Osteoblast (primary cell): ENCODE results near the gene RAP1B. TPM values are rescaled to one million over a fixed set of nuclear protein-coding genes. Genes with fewer than 3 reads are reported as not detected.
A peak's percentile ranks its signal among the peaks of the same experiment; 100 is the strongest.

Experiments used
- DNase-seq: peaks from one replicate; pipeline ENCODE4 v3.0.0; 2011; ENCODE audit warnings: low spot score, mixed read lengths; ENCODE audit not compliant: insufficient read length; ENCODE audit errors: missing footprints
- H2AFZ ChIP-seq: 2 replicates; pipeline ENCODE4 v1.6.0; 2011; ENCODE audit warnings: mild to moderate bottlenecking, low read length
- H3K27ac ChIP-seq: 2 replicates; pipeline ENCODE4 v1.5.1; 2011; ENCODE audit warnings: mild to moderate bottlenecking, low read depth, low read length, moderate library complexity
- H3K27me3 ChIP-seq: 2 replicates; pipeline ENCODE4 v1.6.0; 2012; ENCODE audit warnings: mild to moderate bottlenecking, control low read depth, inconsistent platforms, low read length, moderate library complexity; ENCODE audit not compliant: insufficient read depth
- H3K36me3 ChIP-seq: 2 replicates; pipeline ENCODE4 v1.5.1; 2011; ENCODE audit warnings: mild to moderate bottlenecking, low read length, control low read depth, moderate library complexity; ENCODE audit not compliant: insufficient read depth
- H3K4me1 ChIP-seq: 2 replicates; pipeline ENCODE4 v1.5.1; 2011; ENCODE audit warnings: mild to moderate bottlenecking, low read length, control low read depth, moderate library complexity; ENCODE audit not compliant: insufficient read depth
- H3K4me2 ChIP-seq: 2 replicates; pipeline ENCODE4 v1.6.0; 2011; ENCODE audit warnings: mild to moderate bottlenecking, low read length; ENCODE audit not compliant: insufficient read depth
- H3K4me3 ChIP-seq: fragments of 200-600 bp; sonication (generic); 3 replicates; pipeline ENCODE4 v1.5.1; 2012; ENCODE audit warnings: mild to moderate bottlenecking, low read length, inconsistent platforms; ENCODE audit not compliant: insufficient read depth
- H3K79me2 ChIP-seq: 2 replicates; pipeline ENCODE4 v1.6.0; 2012; ENCODE audit warnings: mild to moderate bottlenecking, low read length, control low read depth, inconsistent platforms; ENCODE audit not compliant: insufficient read depth
- H3K9me3 ChIP-seq: 2 replicates; pipeline ENCODE4 v1.5.1; 2011; ENCODE audit warnings: low read depth, low read length, control low read depth
- H4K20me1 ChIP-seq: 2 replicates; pipeline ENCODE4 v1.6.0; 2012; ENCODE audit warnings: mild to moderate bottlenecking, low read length, control low read depth; ENCODE audit not compliant: insufficient read depth
- total RNA-seq: library from RNA; depleted of rRNA; stranded (reverse); fragments of >200 nt; gene quantifications from 2 replicates; pipeline ENCODE4 v1.2.3, GENCODE V29; 2012
- TF ChIP-seq, protein P1 (sequence below): IDR thresholded peaks from 2 replicates; pipeline ENCODE4 v1.5.1; 2011; ENCODE audit warnings: mild to moderate bottlenecking, low read depth, low read length, moderate library complexity; ENCODE audit errors: extremely low read depth

The RAP1B gene
- total RNA-seq, 1 donor = 243 TPM

GRCh38 chr12:68630598-68630997, 19.9 kb downstream of the RAP1B start:
- Histone ChIP-seq H2AFZ (no peak overlapping the region), H3K79me2 (peaks cover 100% of the 10 kb centered on the region), H3K36me3 (peaks cover 23% of the 10 kb centered on the region), H4K20me1 (peaks cover 56% of the 10 kb centered on the region), H3K9me3 (no peaks in the 10 kb centered on the region), H3K4me1 (peaks cover 24% of the 10 kb centered on the region), H3K27me3 (no peaks in the 10 kb centered on the region), H3K4me3 (no peak overlapping the region), H3K4me2 (no peak overlapping the region), H3K27ac (peak overlapping the region; percentile 1)
- TF ChIP-seq, protein P1, sequence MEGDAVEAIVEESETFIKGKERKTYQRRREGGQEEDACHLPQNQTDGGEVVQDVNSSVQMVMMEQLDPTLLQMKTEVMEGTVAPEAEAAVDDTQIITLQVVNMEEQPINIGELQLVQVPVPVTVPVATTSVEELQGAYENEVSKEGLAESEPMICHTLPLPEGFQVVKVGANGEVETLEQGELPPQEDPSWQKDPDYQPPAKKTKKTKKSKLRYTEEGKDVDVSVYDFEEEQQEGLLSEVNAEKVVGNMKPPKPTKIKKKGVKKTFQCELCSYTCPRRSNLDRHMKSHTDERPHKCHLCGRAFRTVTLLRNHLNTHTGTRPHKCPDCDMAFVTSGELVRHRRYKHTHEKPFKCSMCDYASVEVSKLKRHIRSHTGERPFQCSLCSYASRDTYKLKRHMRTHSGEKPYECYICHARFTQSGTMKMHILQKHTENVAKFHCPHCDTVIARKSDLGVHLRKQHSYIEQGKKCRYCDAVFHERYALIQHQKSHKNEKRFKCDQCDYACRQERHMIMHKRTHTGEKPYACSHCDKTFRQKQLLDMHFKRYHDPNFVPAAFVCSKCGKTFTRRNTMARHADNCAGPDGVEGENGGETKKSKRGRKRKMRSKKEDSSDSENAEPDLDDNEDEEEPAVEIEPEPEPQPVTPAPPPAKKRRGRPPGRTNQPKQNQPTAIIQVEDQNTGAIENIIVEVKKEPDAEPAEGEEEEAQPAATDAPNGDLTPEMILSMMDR = no peak
- no peak for DNase-seq

DNA sequence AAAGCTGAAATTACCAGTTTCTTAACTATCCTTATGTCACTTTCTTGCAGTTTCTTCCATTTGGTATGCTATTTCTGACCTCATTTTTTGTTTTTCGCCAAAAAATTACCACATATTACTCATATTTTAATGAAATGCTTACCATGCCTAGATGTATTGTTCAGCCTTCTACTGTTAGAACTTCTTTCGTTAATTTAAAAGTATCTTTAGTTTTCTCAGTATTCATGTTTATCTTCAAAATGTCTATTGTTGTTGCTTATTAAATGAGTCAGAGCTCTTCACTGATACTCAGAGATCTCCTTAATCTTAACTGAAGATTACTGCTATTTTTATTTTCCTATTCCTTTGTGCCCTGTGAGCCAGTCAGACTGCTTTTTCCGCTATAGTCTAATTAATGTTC, 20.5 kb downstream of the RAP1B start:
- H3K4me2 ChIP-seq = peak overlapping the region; percentile 43
- no peaks in the 10 kb centered on the region for H3K9me3 ChIP-seq
- peaks cover 100% of the 10 kb centered on the region for H3K79me2 ChIP-seq
- peak overlapping the region; percentile 58 for H3K27ac ChIP-seq
- TF ChIP-seq, protein P1 = no peak
- peaks cover 29% of the 10 kb centered on the region for H3K4me1 ChIP-seq
- H4K20me1 ChIP-seq = peaks cover 55% of the 10 kb centered on the region
- DNase-seq = no peak
- peaks cover 23% of the 10 kb centered on the region for H3K36me3 ChIP-seq
- H3K4me3 ChIP-seq = no peak overlapping the region
- H3K27me3 ChIP-seq = no peaks in the 10 kb centered on the region
- H2AFZ ChIP-seq = no peak overlapping the region

- H3K4me3 ChIP-seq = no peak overlapping the region
- H3K36me3 ChIP-seq = peaks cover 12% of the 10 kb centered on the region
- no peak for DNase-seq
- H3K27me3 ChIP-seq = no peaks in the 10 kb centered on the region
- H3K79me2 ChIP-seq = peaks cover 100% of the 10 kb centered on the region
- TF ChIP-seq, protein P1 = no peak
- H3K4me2 ChIP-seq = no peak overlapping the region
- H3K4me1 ChIP-seq = peaks cover 35% of the 10 kb centered on the region
- H2AFZ ChIP-seq = no peak overlapping the region
- H4K20me1 ChIP-seq = peaks cover 56% of the 10 kb centered on the region
- no peaks in the 10 kb centered on the region for H3K9me3 ChIP-seq
- peak overlapping the region; percentile 58 for H3K27ac ChIP-seq
Measured at GRCh38 chr12:68632486-68632885, 21.8 kb downstream of the RAP1B start.

- Histone ChIP-seq H4K20me1 (peaks cover 57% of the 10 kb centered on the region), H3K27ac (peak overlapping the region; percentile 35), H2AFZ (no peak overlapping the region), H3K4me3 (no peak overlapping the region), H3K4me1 (peaks cover 38% of the 10 kb centered on the region), H3K9me3 (no peaks in the 10 kb centered on the region), H3K36me3 (peaks cover 2% of the 10 kb centered on the region), H3K79me2 (peaks cover 99% of the 10 kb centered on the region), H3K4me2 (no peak overlapping the region), H3K27me3 (no peaks in the 10 kb centered on the region)
- TF ChIP-seq, protein P1 = no peak
- no peak for DNase-seq
Measured at GRCh38 chr12:68633614-68634558, 23.2 kb downstream of the RAP1B start.
